Calu3 (cell line): ENCODE measurements around the gene SLC5A9. TPM values are rescaled to one million over a fixed set of nuclear protein-coding genes. Genes with fewer than 3 reads are reported as not detected.

Source experiments
- BruUV-seq: library from RNA; stranded (reverse); fragments of 400-500 nt; replicated peaks from 2 replicates; lab custom pipeline; 2021; lab: Mats Ljungman, UMichigan
- CTCF ChIA-PET: fragments of 300-600 bp; sonication (Branson Sonifier 250); formaldehyde crosslinking; loops from one replicate; lab custom pipeline; 2022; ENCODE audit warnings: antibody characterized with exemption; lab: Charles Lee
- DNase-seq: peaks from one replicate; pipeline ENCODE4 v3.0.0; 2022
- H3K27ac Mint-ChIP-seq: one replicate; pipeline ENCODE4 v1.8.0; 2022; ENCODE audit warnings: mixed read lengths; ENCODE audit not compliant: unreplicated experiment
- H3K27me3 Mint-ChIP-seq: one replicate; pipeline ENCODE4 v1.8.0; 2022; ENCODE audit warnings: mixed read lengths; ENCODE audit not compliant: unreplicated experiment
- H3K36me3 Mint-ChIP-seq: one replicate; pipeline ENCODE4 v1.8.0; 2022; ENCODE audit warnings: mild to moderate bottlenecking, moderate library complexity, mixed read lengths; ENCODE audit not compliant: insufficient read depth, unreplicated experiment
- H3K4me1 Mint-ChIP-seq: one replicate; pipeline ENCODE4 v1.8.0; 2022; ENCODE audit warnings: mild to moderate bottlenecking, low read depth, mixed read lengths; ENCODE audit not compliant: unreplicated experiment
- H3K4me3 Mint-ChIP-seq: one replicate; pipeline ENCODE4 v1.8.0; 2022; ENCODE audit warnings: mild to moderate bottlenecking, low read depth, moderate library complexity, mixed read lengths; ENCODE audit not compliant: unreplicated experiment
- H3K9me3 Mint-ChIP-seq: one replicate; pipeline ENCODE4 v1.8.0; 2022; ENCODE audit warnings: low read depth, mixed read lengths; ENCODE audit not compliant: unreplicated experiment
- intact Hi-C: fragments of 100-400 bp; cut with micrococcal nuclease; formaldehyde crosslinking; loops from one replicate; pipeline ENCODE4 v1.10.0; 2022; ENCODE audit not compliant: unreplicated experiment
- total RNA-seq: library from RNA; stranded (reverse); gene quantifications from 2 replicates; pipeline ENCODE4 v1.2.3, GENCODE V29; 2022
- TF ChIP-seq, protein P1 (sequence below): fragments of 200-600 bp; IDR thresholded peaks from one replicate; pipeline ENCODE4 v1.8.0; 2022; ENCODE audit warnings: antibody characterized with exemption; ENCODE audit not compliant: unreplicated experiment

SLC5A9 gene
- total RNA-seq, 1 experiment from 2014 or later, result 0.87 TPM

GRCh38 chr1:48232722-48233121, 10.2 kb downstream of the SLC5A9 start:
- H3K27ac Mint-ChIP-seq, result no peak overlapping the region
- H3K9me3 Mint-ChIP-seq, result no peaks in the 10 kb centered on the region
- H3K4me1 Mint-ChIP-seq, result no peaks in the 10 kb centered on the region
- DNase-seq, result no peak
- no peak overlapping the region for H3K4me3 Mint-ChIP-seq
- no TSS peak for BruUV-seq
- H3K36me3 Mint-ChIP-seq, result no peaks in the 10 kb centered on the region
- CTCF ChIA-PET, result no interaction called here
- intact Hi-C loops, result no loop called here
- peaks cover 28% of the 10 kb centered on the region for H3K27me3 Mint-ChIP-seq
- TF ChIP-seq, protein P1, sequence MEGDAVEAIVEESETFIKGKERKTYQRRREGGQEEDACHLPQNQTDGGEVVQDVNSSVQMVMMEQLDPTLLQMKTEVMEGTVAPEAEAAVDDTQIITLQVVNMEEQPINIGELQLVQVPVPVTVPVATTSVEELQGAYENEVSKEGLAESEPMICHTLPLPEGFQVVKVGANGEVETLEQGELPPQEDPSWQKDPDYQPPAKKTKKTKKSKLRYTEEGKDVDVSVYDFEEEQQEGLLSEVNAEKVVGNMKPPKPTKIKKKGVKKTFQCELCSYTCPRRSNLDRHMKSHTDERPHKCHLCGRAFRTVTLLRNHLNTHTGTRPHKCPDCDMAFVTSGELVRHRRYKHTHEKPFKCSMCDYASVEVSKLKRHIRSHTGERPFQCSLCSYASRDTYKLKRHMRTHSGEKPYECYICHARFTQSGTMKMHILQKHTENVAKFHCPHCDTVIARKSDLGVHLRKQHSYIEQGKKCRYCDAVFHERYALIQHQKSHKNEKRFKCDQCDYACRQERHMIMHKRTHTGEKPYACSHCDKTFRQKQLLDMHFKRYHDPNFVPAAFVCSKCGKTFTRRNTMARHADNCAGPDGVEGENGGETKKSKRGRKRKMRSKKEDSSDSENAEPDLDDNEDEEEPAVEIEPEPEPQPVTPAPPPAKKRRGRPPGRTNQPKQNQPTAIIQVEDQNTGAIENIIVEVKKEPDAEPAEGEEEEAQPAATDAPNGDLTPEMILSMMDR, result no peak

- Mint-ChIP-seq H3K4me1 (no peaks in the 10 kb centered on the region), H3K9me3 (no peaks in the 10 kb centered on the region), H3K27ac (no peak overlapping the region), H3K27me3 (peaks cover 28% of the 10 kb centered on the region), H3K4me3 (no peak overlapping the region), H3K36me3 (no peaks in the 10 kb centered on the region)
- intact Hi-C loops, result no loop called here
- BruUV-seq, result no TSS peak
- TF ChIP-seq, protein P1, result no peak
- CTCF ChIA-PET, result no interaction called here
- DNase-seq, result no peak
These were observed 11.4 kb downstream of the SLC5A9 start for GRCh38 chr1:48233666-48234485.

GRCh38 chr1:48235652-48236051, 13.1 kb downstream of the SLC5A9 start:
- Mint-ChIP-seq H3K9me3 (no peaks in the 10 kb centered on the region), H3K36me3 (no peaks in the 10 kb centered on the region), H3K4me1 (no peaks in the 10 kb centered on the region), H3K27me3 (peaks cover 17% of the 10 kb centered on the region), H3K4me3 (no peak overlapping the region), H3K27ac (no peak overlapping the region)
- no peak for DNase-seq
- CTCF ChIA-PET, result interaction anchor here (1.2 kb wide), 1 partner anchor 32 kb away, joined by 3 read pairs; no protein-coding TSS in a partner anchor
- no TSS peak for BruUV-seq
- intact Hi-C loops, result loop anchor here (1.0 to 5.0 kb wide), 4 partner anchors 33 to 262 kb away; no protein-coding TSS in a partner anchor
- TF ChIP-seq, protein P1, result no peak

DNA sequence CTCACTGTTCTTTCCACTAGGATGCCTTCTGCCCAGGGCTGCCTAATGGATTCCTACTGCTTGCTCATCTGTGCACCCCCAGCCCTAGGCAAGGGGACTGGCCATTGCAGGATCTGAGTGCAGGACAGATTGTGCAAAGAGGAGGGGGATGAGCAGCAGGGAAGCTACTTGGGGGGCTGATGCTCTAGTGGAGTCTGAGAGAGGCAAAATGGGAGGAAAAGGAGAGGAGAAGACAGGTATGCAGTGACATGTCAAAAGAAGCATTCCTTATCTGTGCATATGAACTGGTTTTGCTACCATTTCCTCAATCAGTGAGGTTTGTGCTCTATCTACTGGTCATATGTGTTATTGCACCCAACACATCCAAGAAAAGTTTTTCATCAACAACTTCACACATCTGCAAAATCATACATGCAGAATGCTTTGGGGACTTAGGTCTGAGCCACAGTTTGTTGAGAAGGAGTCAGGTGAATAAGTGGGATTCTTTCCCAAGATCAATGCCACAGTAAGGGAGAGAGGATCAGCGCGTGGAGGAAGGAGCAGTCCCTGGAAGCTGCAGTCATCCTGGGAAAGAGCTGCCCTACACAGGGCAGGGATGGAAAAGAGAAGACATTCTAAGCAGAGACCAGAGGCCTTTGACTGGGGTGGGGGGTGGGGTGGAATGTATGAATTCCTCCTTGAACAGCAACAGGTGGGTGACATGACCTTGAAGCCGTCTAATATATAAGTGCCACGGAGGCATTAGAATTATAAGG, 14.4 kb downstream of the SLC5A9 start:
- peaks cover 10% of the 10 kb centered on the region for H3K27me3 Mint-ChIP-seq

More for the DNA sequence above, 14.4 kb downstream of the SLC5A9 start:
- no peak overlapping the region for H3K27ac Mint-ChIP-seq
- no peak overlapping the region for H3K4me3 Mint-ChIP-seq
- CTCF ChIA-PET, result no interaction called here
- H3K4me1 Mint-ChIP-seq, result no peaks in the 10 kb centered on the region
- intact Hi-C loops, result loop anchor here (1.0 to 5.0 kb wide), 4 partner anchors 34 to 260 kb away; no protein-coding TSS in a partner anchor
- TF ChIP-seq, protein P1, result peak; percentile 29
- H3K9me3 Mint-ChIP-seq, result no peaks in the 10 kb centered on the region
- H3K36me3 Mint-ChIP-seq, result no peaks in the 10 kb centered on the region
- BruUV-seq, result no TSS peak
- peak; percentile 12 for DNase-seq
